Esophagus squamous epithelium (tissue), 5 donors: Measurements from ENCODE around the gene INPP5D. TPM values are rescaled to one million over a fixed set of nuclear protein-coding genes. Genes with fewer than 3 reads are reported as not detected.
A peak's percentile ranks its signal among the peaks of the same experiment; 100 is the strongest.

Experiments
- DNase-seq: peaks from one replicate; lab custom pipeline; 2025; lab: John Stamatoyannopoulos, UW
- H3K27ac ChIP-seq, 4 donors: fragments of 200-600 bp; sonication (generic); one replicate each; pipeline ENCODE4 v1.5.1; 2016 to 2019; ENCODE audit warnings: mild to moderate bottlenecking in 1 of 4
- H3K27me3 ChIP-seq, 4 donors: fragments of 200-600 bp; sonication (generic); 1 replicate in 3 of 4; 2 replicates in 1 of 4; pipeline versions ENCODE4 v1.5.1 to v1.6.0; 2017 to 2021; ENCODE audit warnings: antibody characterized with exemption in 1 of 4
- H3K36me3 ChIP-seq, 3 donors: fragments of 200-600 bp; sonication (generic); one replicate each; pipeline ENCODE4 v1.5.1; 2016 to 2019
- H3K4me1 ChIP-seq, 3 donors: fragments of 200-600 bp; sonication (generic); one replicate each; pipeline ENCODE4 v1.5.1; 2017 to 2019
- H3K4me3 ChIP-seq, 4 donors: fragments of 200-600 bp; sonication (generic); 1 replicate in 3 of 4; 2 replicates in 1 of 4; pipeline ENCODE4 v1.5.1; 2016 to 2019; ENCODE audit warnings: mild to moderate bottlenecking in 2 of 4, moderate library complexity in 1 of 4
- H3K9me3 ChIP-seq, 3 donors: fragments of 200-600 bp; sonication (generic); one replicate each; pipeline ENCODE4 v1.5.1; 2016 to 2019
- POLR2A ChIP-seq, 4 donors: fragments of 450-650 bp; IDR thresholded peaks; one replicate each; pipeline ENCODE4 v1.6.1; 2017; ENCODE audit warnings: antibody characterized with exemption in 4 of 4, mild to moderate bottlenecking in 4 of 4, moderate library complexity in 3 of 4
- WGBS, 2 donors: methylation state at CpG; one replicate each; pipeline ENCODE4 v1.1.5; 2018; 5-methylcytosine and 5-hydroxymethylcytosine counted together
- intact Hi-C: fragments of 100-400 bp; cut with DNase I; formaldehyde crosslinking; loops from one replicate; pipeline ENCODE4 v1.15.0; 2022
- total RNA-seq, 4 donors: library from RNA; depleted of rRNA; stranded (reverse); fragments of >200 nt; gene quantifications; one replicate each; pipeline ENCODE4 v1.1.0, GENCODE V29; 2016
- TF ChIP-seq, protein P1 (sequence below), 6 experiments: fragments of 450-650 bp in 4 of 6; fragments of 200-600 bp in 2 of 6; sonication (generic) in 2 of 6; IDR thresholded peaks; one replicate each; pipeline ENCODE4 v1.5.1; 2016 to 2019; ENCODE audit warnings: antibody characterized with exemption in 6 of 6, mild to moderate bottlenecking in 4 of 6, moderate library complexity in 4 of 6
- donor health status: DM: yes; HTN: yes; CAD: no.

Gene INPP5D
- total RNA-seq, 4 donors from 2014 or later: 2.2 to 36.0 (median 10.2) TPM

GRCh38 chr2:233081232-233081730 is 21.1 kb downstream of the INPP5D start:
- Histone ChIP-seq H3K27ac (peak overlapping the region in 3 of 4 donors; percentile 60 to 84 (median 74)), H3K4me1 (peaks cover 5 to 78% (median 27%) of the 10 kb centered on the region in 3 donors), H3K9me3 (no peaks in the 10 kb centered on the region), H3K4me3 (no peak overlapping the region), H3K36me3 (no peaks in the 10 kb centered on the region), H3K27me3 (no peaks in the 10 kb centered on the region)
- WGBS, 2 donors: 69 to 93% methylated on average over 7 of the region's 9 CpGs
- DNase-seq: no peak
- TF ChIP-seq POLR2A (IDR thresholded peaks at IDR 0.05): no peak
- TF ChIP-seq, protein P1, sequence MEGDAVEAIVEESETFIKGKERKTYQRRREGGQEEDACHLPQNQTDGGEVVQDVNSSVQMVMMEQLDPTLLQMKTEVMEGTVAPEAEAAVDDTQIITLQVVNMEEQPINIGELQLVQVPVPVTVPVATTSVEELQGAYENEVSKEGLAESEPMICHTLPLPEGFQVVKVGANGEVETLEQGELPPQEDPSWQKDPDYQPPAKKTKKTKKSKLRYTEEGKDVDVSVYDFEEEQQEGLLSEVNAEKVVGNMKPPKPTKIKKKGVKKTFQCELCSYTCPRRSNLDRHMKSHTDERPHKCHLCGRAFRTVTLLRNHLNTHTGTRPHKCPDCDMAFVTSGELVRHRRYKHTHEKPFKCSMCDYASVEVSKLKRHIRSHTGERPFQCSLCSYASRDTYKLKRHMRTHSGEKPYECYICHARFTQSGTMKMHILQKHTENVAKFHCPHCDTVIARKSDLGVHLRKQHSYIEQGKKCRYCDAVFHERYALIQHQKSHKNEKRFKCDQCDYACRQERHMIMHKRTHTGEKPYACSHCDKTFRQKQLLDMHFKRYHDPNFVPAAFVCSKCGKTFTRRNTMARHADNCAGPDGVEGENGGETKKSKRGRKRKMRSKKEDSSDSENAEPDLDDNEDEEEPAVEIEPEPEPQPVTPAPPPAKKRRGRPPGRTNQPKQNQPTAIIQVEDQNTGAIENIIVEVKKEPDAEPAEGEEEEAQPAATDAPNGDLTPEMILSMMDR (IDR thresholded peaks at IDR 0.05): no peak
- intact Hi-C loops: no loop called here

DNA sequence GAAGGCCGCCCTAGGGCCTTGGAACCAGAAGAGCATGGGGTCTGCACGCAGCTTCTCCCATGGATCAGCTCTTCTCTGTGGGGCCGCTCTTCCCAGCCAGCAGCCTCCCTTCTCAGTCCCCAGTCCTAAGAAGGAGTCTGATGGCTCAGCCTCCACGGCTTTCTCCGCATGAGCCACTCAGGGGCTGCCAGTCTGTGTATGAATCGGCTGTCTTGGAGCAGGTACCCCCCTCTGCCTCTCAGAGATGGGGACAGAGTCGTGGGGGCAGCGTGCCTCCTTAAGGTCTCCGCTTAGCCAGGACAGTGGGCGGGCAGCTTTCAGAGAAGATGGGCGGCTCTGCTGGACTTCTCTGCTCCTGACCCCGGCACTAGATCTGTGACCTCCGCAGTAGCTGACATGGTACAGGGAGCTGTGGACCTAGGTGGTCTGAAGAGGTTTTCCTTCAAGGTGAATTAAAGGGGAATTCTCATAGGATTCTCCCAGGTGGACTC is 21.6 kb downstream of the INPP5D start:
- intact Hi-C loops: no loop called here
- H3K36me3 ChIP-seq: no peaks in the 10 kb centered on the region

GRCh38 chr2:233082222-233082930 is 22.2 kb downstream of the INPP5D start:
- H3K36me3 ChIP-seq: no peaks in the 10 kb centered on the region
- H3K4me1 ChIP-seq: peaks cover 5 to 78% (median 30%) of the 10 kb centered on the region in 3 donors
- intact Hi-C loops: no loop called here
- H3K27ac ChIP-seq: peak overlapping the region; percentile 47 to 87 (median 79)
- WGBS, 2 donors: 44 to 66% methylated on average over 7 to 11 of the region's 11 CpGs
- no peaks in the 10 kb centered on the region for H3K9me3 ChIP-seq
- TF ChIP-seq POLR2A (IDR thresholded peaks at IDR 0.05): no peak
- TF ChIP-seq, protein P1 (IDR thresholded peaks at IDR 0.05): no peak
- H3K4me3 ChIP-seq: no peak overlapping the region
- H3K27me3 ChIP-seq: no peaks in the 10 kb centered on the region
- DNase-seq: no peak

More for the DNA sequence above, 21.6 kb downstream of the INPP5D start:
- H3K9me3 ChIP-seq: no peaks in the 10 kb centered on the region
- 76% methylated on average over 3 of the region's 13 CpGs; no CpG with 5 or more reads in 1 of the 2 donors for WGBS, 2 donors
- H3K27ac ChIP-seq: peak overlapping the region in 3 of 4 donors; percentile 60 to 84 (median 74)
- no peak overlapping the region for H3K4me3 ChIP-seq
- H3K27me3 ChIP-seq: no peaks in the 10 kb centered on the region
- DNase-seq: no peak
- TF ChIP-seq, protein P1 (IDR thresholded peaks at IDR 0.05): no peak
- peaks cover 5 to 78% (median 30%) of the 10 kb centered on the region in 3 donors for H3K4me1 ChIP-seq

- no peak for DNase-seq
- no peak overlapping the region for H3K4me3 ChIP-seq
- no peaks in the 10 kb centered on the region for H3K9me3 ChIP-seq
- WGBS, 2 donors: 49 to 83% methylated on average over 1 to 5 of the region's 9 CpGs
- peak overlapping the region; percentile 47 to 87 (median 79) for H3K27ac ChIP-seq
- no peaks in the 10 kb centered on the region for H3K27me3 ChIP-seq
- H3K4me1 ChIP-seq: peaks cover 5 to 79% (median 30%) of the 10 kb centered on the region in 3 donors
- intact Hi-C loops: no loop called here
- TF ChIP-seq, protein P1 (IDR thresholded peaks at IDR 0.05): no peak
- TF ChIP-seq POLR2A (IDR thresholded peaks at IDR 0.05): no peak
- H3K36me3 ChIP-seq: no peaks in the 10 kb centered on the region
These were observed 23.0 kb downstream of the INPP5D start for GRCh38 chr2:233082931-233083755.
